ENCODE measurements around the gene PUS3. TPM values are rescaled to one million over a fixed set of nuclear protein-coding genes. Genes with fewer than 3 reads are reported as not detected.

Gene PUS3
- total RNA-seq, 1 experiment from 2014 or later, result 11.9 TPM

GRCh38 chr11:125939081-125939521 is 36.1 kb upstream of the PUS3 start:
- no peak overlapping the region for H2AFZ ChIP-seq (ENCODE audit: low read depth, low read length, poor library complexity, severe bottlenecking)
- CTCF ChIA-PET, result interaction anchor here (1.9 kb wide), 1 partner anchor 255 kb away, joined by 5 read pairs; no protein-coding TSS in a partner anchor
- no peaks in the 10 kb centered on the region for H4K20me1 ChIP-seq (ENCODE audit: insufficient read depth)

More at GRCh38 chr11:125939081-125939521, 36.1 kb upstream of the PUS3 start:
- DNase-seq (ENCODE audit: low read depth, low spot score) (no peak), ATAC-seq (no peak)
- intact Hi-C loops (cut with micrococcal nuclease), result no loop called here
- ChIA-PET POLR2A (no interaction called here), RAD21 (ENCODE audit: low non-redundant PET in 1 of 2, low total read pairs in 2 of 2, uncharacterized antibody in 2 of 2, unreplicated experiment in 2 of 2) (no interaction called here)
- H3K9me3 ChIP-seq (ENCODE audit: control insufficient read depth in 1 of 2, insufficient read depth in 1 of 2, low read depth in 1 of 2, low read length in 2 of 2), result no peaks in the 10 kb centered on the region
- H3K79me2 ChIP-seq (ENCODE audit: insufficient read depth, low read length), result no peaks in the 10 kb centered on the region
- H3K4me3 ChIP-seq (replicated peaks in 1 of 2; ENCODE audit: low read depth in 1 of 2, low read length in 2 of 2), result no peak overlapping the region
- H3K27ac ChIP-seq (ENCODE audit: low read depth, low read length), result no peak overlapping the region
- BruUV-seq (replicated peaks), result no TSS peak
- H3K27me3 ChIP-seq (ENCODE audit: insufficient read depth, low read length), result no peaks in the 10 kb centered on the region
- no peak for TF ChIP-seq POLR2A (IDR thresholded peaks at IDR 0.05; ENCODE audit: borderline replicate concordance, extremely low read depth, insufficient read depth, insufficient read length)
- TF ChIP-seq TCF7L2 (IDR thresholded peaks at IDR 0.05; ENCODE audit: borderline replicate concordance, extremely low read depth, insufficient read depth, insufficient read length), result no peak
- TF ChIP-seq SP1 (IDR thresholded peaks at IDR 0.05; ENCODE audit: low read depth), result no peak
- no peak for TF ChIP-seq REST (IDR thresholded peaks at IDR 0.05; ENCODE audit: low read depth)
- TF ChIP-seq ZNF274 (IDR thresholded peaks at IDR 0.05; ENCODE audit: low read depth, low read length), result no peak
- TF ChIP-seq EZH2 (IDR thresholded peaks at IDR 0.05), result no peak
- no peak for TF ChIP-seq ZBTB33 (IDR thresholded peaks at IDR 0.05; ENCODE audit: extremely low read depth, insufficient replicate concordance, low read length)
- TF ChIP-seq POLR2AphosphoS5 (IDR thresholded peaks at IDR 0.05; ENCODE audit: low read depth, low read length), result no peak
- TF ChIP-seq RAD21 (IDR thresholded peaks at IDR 0.05; ENCODE audit: low read depth), result no peak
- TF ChIP-seq JUND (IDR thresholded peaks at IDR 0.05), result no peak
- no peak for TF ChIP-seq ELF1 (IDR thresholded peaks at IDR 0.05; ENCODE audit: borderline replicate concordance, low read depth)
- no peak for TF ChIP-seq FOSL1 (IDR thresholded peaks at IDR 0.05; ENCODE audit: low read depth)
- TF ChIP-seq ZFX (IDR thresholded peaks at IDR 0.05), result no peak
- no peak for TF ChIP-seq EZH2phosphoT487 (IDR thresholded peaks at IDR 0.05; ENCODE audit: borderline replicate concordance)
- no peak for TF ChIP-seq EGR1 (IDR thresholded peaks at IDR 0.05; ENCODE audit: low read depth)
- TF ChIP-seq ATF3 (IDR thresholded peaks at IDR 0.05), result no peak
- no peak for TF ChIP-seq CBX3 (IDR thresholded peaks at IDR 0.05; ENCODE audit: low read depth)
- no peak for TF ChIP-seq YY1 (IDR thresholded peaks at IDR 0.05; ENCODE audit: extremely low read depth, insufficient replicate concordance, low read depth, low read length)
- no peaks in the 10 kb centered on the region for H3K36me3 ChIP-seq (ENCODE audit: control insufficient read depth in 1 of 2, insufficient read depth in 2 of 2, low read length in 2 of 2)
- H3K4me2 ChIP-seq (ENCODE audit: low read length), result no peak overlapping the region
- H3K9ac ChIP-seq (ENCODE audit: low read length), result no peak overlapping the region
- H3K9me2 ChIP-seq (ENCODE audit: insufficient read depth), result no peaks in the 10 kb centered on the region
- H3K4me1 ChIP-seq (ENCODE audit: control insufficient read depth in 1 of 2, insufficient read depth in 2 of 2, low read length in 2 of 2), result peaks cover 0 to 12% of the 10 kb centered on the region in 2 experiments; a peak in 2 of 4 replicates

Measured in HCT116 (cell line).